WTC11 (cell line): Measurements from ENCODE around the gene TMEM175. TPM values are rescaled to one million over a fixed set of nuclear protein-coding genes. Genes with fewer than 3 reads are reported as not detected.

ENCODE experiments used
- ATAC-seq: fragments of 200-7000 bp; cut with Tn5 transposase; 2 replicates; pipeline ENCODE4 v1.10.0; 2021; ENCODE audit warnings: mild to moderate bottlenecking, moderate library complexity
- CTCF ChIA-PET: fragments of 300-600 bp; sonication (Branson Sonifier 250); formaldehyde crosslinking; loops from one replicate; lab custom pipeline; 2021; ENCODE audit warnings: antibody characterized with exemption; lab: Charles Lee
- POLR2A ChIA-PET: fragments of 350-600 bp; sonication (Branson Sonifier 250); formaldehyde crosslinking; loops from one replicate; lab custom pipeline; 2021; ENCODE audit warnings: antibody characterized with exemption; lab: Charles Lee
- DNase-seq: peaks from one replicate; pipeline ENCODE4 v3.0.0; 2021; ENCODE audit warnings: low spot score
- H3K27ac Mint-ChIP-seq: 2 replicates; pipeline ENCODE4 v1.8.0; 2021; ENCODE audit warnings: mixed read lengths
- H3K27me3 Mint-ChIP-seq: 2 replicates; pipeline ENCODE4 v1.8.0; 2021; ENCODE audit warnings: low read depth, mild to moderate bottlenecking, moderate library complexity, mixed read lengths
- H3K36me3 Mint-ChIP-seq: 2 replicates; pipeline ENCODE4 v1.8.0; 2021; ENCODE audit warnings: mixed read lengths
- H3K4me1 Mint-ChIP-seq: 2 replicates; pipeline ENCODE4 v1.8.0; 2022; ENCODE audit warnings: mixed read lengths
- H3K4me3 Mint-ChIP-seq: 2 replicates; pipeline ENCODE4 v1.8.0; 2021; ENCODE audit warnings: mild to moderate bottlenecking, moderate library complexity, mixed read lengths
- H3K9me3 Mint-ChIP-seq: 2 replicates; pipeline ENCODE4 v1.8.0; 2021; ENCODE audit warnings: mixed read lengths
- AR ChIP-seq: fragments of 250-450 bp; sonication (Bioruptor Pico); IDR thresholded peaks from 2 replicates; pipeline ENCODE4 v1.9.0; 2021; ENCODE audit warnings: mild to moderate bottlenecking
- ATF2 ChIP-seq: sonication (generic); formaldehyde crosslinking; IDR thresholded peaks from 2 replicates; pipeline ENCODE4 v1.8.1; 2022; ENCODE audit warnings: low read depth, missing genetic modification reagents, borderline replicate concordance
- ELF4 ChIP-seq: sonication (generic); formaldehyde crosslinking; IDR thresholded peaks from 2 replicates; pipeline ENCODE4 v1.8.1; 2022; ENCODE audit warnings: low read depth, mild to moderate bottlenecking, moderate library complexity, missing genetic modification reagents
- FOXP1 ChIP-seq: sonication (generic); formaldehyde crosslinking; IDR thresholded peaks from 2 replicates; pipeline ENCODE4 v1.8.0; 2022; ENCODE audit warnings: missing genetic modification reagents, mild to moderate bottlenecking, moderate library complexity, borderline replicate concordance
- GABPB1 ChIP-seq: sonication (generic); formaldehyde crosslinking; IDR thresholded peaks from 2 replicates; pipeline ENCODE4 v1.8.1; 2023; ENCODE audit warnings: mild to moderate bottlenecking, missing genetic modification reagents
- HMGXB4 ChIP-seq: sonication (generic); formaldehyde crosslinking; IDR thresholded peaks from 2 replicates; pipeline ENCODE4 v1.8.1; 2023; ENCODE audit warnings: mild to moderate bottlenecking, moderate library complexity, missing genetic modification reagents
- NFE2L1 ChIP-seq: sonication (generic); formaldehyde crosslinking; IDR thresholded peaks from 2 replicates; pipeline ENCODE4 v1.8.1; 2023; ENCODE audit warnings: missing genetic modification reagents
- NR3C1 ChIP-seq: sonication (generic); formaldehyde crosslinking; conservative IDR thresholded peaks from 2 replicates; pipeline ENCODE4 v1.8.1; 2023; ENCODE audit warnings: low read depth, mild to moderate bottlenecking, missing genetic modification reagents
- PREB ChIP-seq: sonication (generic); formaldehyde crosslinking; IDR thresholded peaks from 2 replicates; pipeline ENCODE4 v1.8.1; 2022; ENCODE audit warnings: mild to moderate bottlenecking, missing genetic modification reagents, moderate library complexity, borderline replicate concordance
- PRRX2 ChIP-seq: fragments of 250-450 bp; sonication (Bioruptor Pico); IDR thresholded peaks from 2 replicates; pipeline ENCODE4 v1.8.0; 2021; ENCODE audit warnings: mild to moderate bottlenecking
- STAT6 ChIP-seq: sonication (generic); formaldehyde crosslinking; conservative IDR thresholded peaks from 2 replicates; pipeline ENCODE4 v1.8.1; 2023; ENCODE audit warnings: mild to moderate bottlenecking, low read depth, missing genetic modification reagents, moderate library complexity
- TEAD1 ChIP-seq: sonication (generic); formaldehyde crosslinking; IDR thresholded peaks from 2 replicates; pipeline ENCODE4 v1.8.0; 2022; ENCODE audit warnings: mild to moderate bottlenecking, missing genetic modification reagents
- ZNF121 ChIP-seq: sonication (generic); formaldehyde crosslinking; IDR thresholded peaks from 2 replicates; pipeline ENCODE4 v1.8.0; 2023; ENCODE audit warnings: missing genetic modification reagents
- ZNF138 ChIP-seq: sonication (generic); formaldehyde crosslinking; conservative IDR thresholded peaks from 2 replicates; pipeline ENCODE4 v1.8.1; 2022; ENCODE audit warnings: mild to moderate bottlenecking, moderate library complexity, missing genetic modification reagents
- ZNF423 ChIP-seq: fragments of 250-450 bp; sonication (Bioruptor Pico); IDR thresholded peaks from 2 replicates; pipeline ENCODE4 v2.1.2; 2022; ENCODE audit warnings: mild to moderate bottlenecking, moderate library complexity
- total RNA-seq: library from RNA; stranded (reverse); gene quantifications from 3 replicates; pipeline ENCODE4 v1.2.3, GENCODE V29; 2021

Gene TMEM175
- total RNA-seq, 1 experiment from 2014 or later: 9.2 TPM

GRCh38 chr4:946517-947471, 14.5 kb downstream of the TMEM175 start:
- Mint-ChIP-seq H3K27ac (no peak overlapping the region), H3K27me3 (peaks cover 26% of the 10 kb centered on the region), H3K4me3 (no peak overlapping the region), H3K36me3 (no peaks in the 10 kb centered on the region), H3K4me1 (peaks cover 13% of the 10 kb centered on the region), H3K9me3 (no peaks in the 10 kb centered on the region)
- no peak for ATAC-seq
- no peak for TF ChIP-seq HMGXB4 (CRISPR knock-in tag)
- ChIA-PET CTCF (interaction anchor here (1.2 kb wide), 1 partner anchor 20 kb away, joined by 3 read pairs; no protein-coding TSS in a partner anchor), POLR2A (no interaction called here)
- DNase-seq: no peak

- Mint-ChIP-seq H3K9me3 (no peaks in the 10 kb centered on the region), H3K36me3 (no peaks in the 10 kb centered on the region), H3K4me3 (no peak overlapping the region), H3K27me3 (peaks cover 26% of the 10 kb centered on the region), H3K27ac (no peak overlapping the region), H3K4me1 (peaks cover 13% of the 10 kb centered on the region)
- TF ChIP-seq ZNF121: no peak
- no peak for TF ChIP-seq NR3C1 (CRISPR knock-in tag)
- no peak for TF ChIP-seq ATF2 (CRISPR knock-in tag)
- no peak for TF ChIP-seq NFE2L1 (CRISPR knock-in tag)
- TF ChIP-seq PREB (CRISPR knock-in tag): no peak
- no peak for TF ChIP-seq FOXP1
- no peak for TF ChIP-seq TEAD1 (CRISPR knock-in tag)
- TF ChIP-seq PRRX2 (CRISPR knock-in tag): no peak
- no peak for TF ChIP-seq GABPB1 (CRISPR knock-in tag)
- TF ChIP-seq AR (CRISPR knock-in tag): no peak
- no peak for TF ChIP-seq ZNF138
- no peak for TF ChIP-seq STAT6
- TF ChIP-seq ELF4 (CRISPR knock-in tag): no peak
- TF ChIP-seq ZNF423 (CRISPR knock-in tag): no peak
- ATAC-seq (no peak), DNase-seq (no peak)
- ChIA-PET POLR2A (no interaction called here), CTCF (no interaction called here)
These were observed 15.3 kb downstream of the TMEM175 start for GRCh38 chr4:947491-947971.
